ENCODE results near the gene HOXC6. TPM values are rescaled to one million over a fixed set of nuclear protein-coding genes. Genes with fewer than 3 reads are reported as not detected.

HOXC6 gene
- total and polyA plus RNA-seq, 9 of the 15 experiments (the other 6 are each of a cell fraction or from before 2014, with no cell fraction given) = 0.06 to 4.0 (median 1.4) TPM

GRCh38 chr12:54053003-54053750 is 24.9 kb downstream of the HOXC6 start:
- FAIRE-seq (no peak), ATAC-seq (peak; percentile 46), DNase-seq (ENCODE audit: extremely low read depth in 1 of 4, low spot score in 3 of 4) (no peak)
- Histone ChIP-seq H2AFZ (ENCODE audit: low read depth, low read length) (no peak overlapping the region), H3K36me3 (ENCODE audit: control insufficient read depth, insufficient read depth, low read length) (no peaks in the 10 kb centered on the region), H3K9ac (ENCODE audit: insufficient read depth in 1 of 2, low read depth in 2 of 2, low read length in 2 of 2) (peak overlapping the region in 1 of 2 experiments; percentile 2; a peak in 1 of 4 replicates), H3K4me1 (replicated peaks in 1 of 2; ENCODE audit: control insufficient read depth in 2 of 2, insufficient read depth in 2 of 2, low read length in 2 of 2) (peaks cover 0 to 7% of the 10 kb centered on the region in 2 experiments; a peak in 2 of 5 replicates), H3K79me2 (ENCODE audit: control insufficient read depth, insufficient read depth, low read length) (no peaks in the 10 kb centered on the region), H4K20me1 (replicated peaks; ENCODE audit: control insufficient read depth, insufficient read depth, low read length) (0 out of 2 replicates have a peak, but pooled peaks cover 2% of the 10 kb centered on the region), H3K27ac (ENCODE audit: extremely low read depth, low read depth, low read length) (no peak overlapping the region), H3K9me3 (replicated peaks; ENCODE audit: control insufficient read depth, insufficient read depth, low read depth, low read length) (no peaks in the 10 kb centered on the region), H3K4me3 (no peak overlapping the region), H3K27me3 (ENCODE audit: control insufficient read depth in 2 of 2, insufficient read depth in 2 of 2, low read length in 2 of 2) (peaks cover 49 to 53% of the 10 kb centered on the region in 2 experiments), H3K4me2 (ENCODE audit: insufficient read depth, low read length) (no peak overlapping the region), H3K9me1 (ENCODE audit: control insufficient read depth, insufficient read depth, low read length) (no peaks in the 10 kb centered on the region)
- ChIA-PET CTCF (ENCODE audit: low intra/inter-chr PET ratio) (no interaction called here), POLR2A (interaction anchor here (0.6 to 0.7 kb wide), 3 partner anchors 8 to 210 kb away, joined by 3 read pairs; no protein-coding TSS in a partner anchor)
- intact Hi-C loops (cut with micrococcal nuclease) (no loop called here), in situ Hi-C loops (cut with MboI) (no loop called here)
- no TSS peak for BruUV-seq (replicated peaks)
- 15% methylated on average over 18 of the region's 22 CpGs for WGBS (ENCODE audit: insufficient coverage, low coverage, missing lambda C conversion rate)
- no peak for TF ChIP-seq SETDB1 (IDR thresholded peaks at IDR 0.05; ENCODE audit: low read length)
- TF ChIP-seq SREBF1 (IDR thresholded peaks at IDR 0.05; ENCODE audit: borderline replicate concordance, low read depth, low read length) = no peak
- TF ChIP-seq PRPF4 (IDR thresholded peaks at IDR 0.05; ENCODE audit: insufficient read depth, low read depth, low read length, poor library complexity, severe bottlenecking) = no peak
- TF ChIP-seq ATF3 (IDR thresholded peaks at IDR 0.05) = peak; percentile 30; the same call in 1 of the 2 replicates
- no peak for TF ChIP-seq ATF3 (CRISPR knock-in tag; conservative IDR thresholded peaks at IDR 0.05)
- TF ChIP-seq ATF4 (CRISPR knock-in tag; IDR thresholded peaks at IDR 0.05) = no peak
- TF ChIP-seq TEAD1 (CRISPR knock-in tag; IDR thresholded peaks at IDR 0.05) = no peak
- TF ChIP-seq ZBTB9 (CRISPR knock-in tag; IDR thresholded peaks at IDR 0.05) = no peak
